ENCODE data around the gene STYX. TPM values are rescaled to one million over a fixed set of nuclear protein-coding genes. Genes with fewer than 3 reads are reported as not detected.
A peak's percentile ranks its signal among the peaks of the same experiment; 100 is the strongest.

The STYX gene
- total and polyA plus RNA-seq, 2 of the 8 experiments (the other 6 are each of a cell fraction or from before 2014, with no cell fraction given), result 8.3 to 29.0 TPM

- Histone ChIP-seq H2AFZ (ENCODE audit: low read length) (no peak overlapping the region), H3K79me1 (ENCODE audit: low read depth, low read length) (no peaks in the 10 kb centered on the region), H2BK120ac (replicated peaks; ENCODE audit: low read depth, low read length) (no peak overlapping the region), H4K20me1 (replicated peaks in 1 of 2; ENCODE audit: control insufficient read depth in 1 of 2, insufficient read depth in 2 of 2, low read length in 2 of 2) (no peaks in the 10 kb centered on the region), H3K27ac (ENCODE audit: low read depth, low read length) (no peak overlapping the region), H2BK5ac (ENCODE audit: low read depth, low read length) (no peak overlapping the region), H3K14ac (ENCODE audit: insufficient read length) (no peak overlapping the region), H3K23me2 (ENCODE audit: low read depth, low read length) (no peaks in the 10 kb centered on the region), H3K4me3 (ENCODE audit: extremely low read depth in 1 of 4, insufficient read depth in 2 of 4, low read depth in 3 of 4, low read length in 4 of 4) (no peak overlapping the region), H3K4me2 (ENCODE audit: insufficient read depth in 1 of 2, low read depth in 2 of 2, low read length in 2 of 2) (no peak overlapping the region), H3K79me2 (ENCODE audit: control insufficient read depth in 1 of 2, insufficient read depth in 2 of 2, low read length in 2 of 2) (no peaks in the 10 kb centered on the region), H4K8ac (ENCODE audit: extremely low read depth, insufficient read depth, low read length) (no peak overlapping the region), H3K9ac (replicated peaks in 1 of 4; ENCODE audit: extremely low read depth in 1 of 4, low read depth in 3 of 4, low read length in 3 of 4) (no peak overlapping the region), H3K36me3 (ENCODE audit: control insufficient read depth in 2 of 4, insufficient read depth in 4 of 4, low read length in 3 of 4) (peaks cover 0 to 40% (median 10%) of the 10 kb centered on the region in 4 experiments; a peak in 6 of 8 replicates), H3K56ac (replicated peaks; ENCODE audit: insufficient read length, low read depth, low read length) (no peak overlapping the region), H3K18ac (ENCODE audit: extremely low read depth, low read length) (no peak overlapping the region), H2BK12ac (ENCODE audit: low read depth, low read length) (no peak overlapping the region), H2BK15ac (ENCODE audit: low read length) (no peak overlapping the region), H3K23ac (ENCODE audit: insufficient read length) (no peak overlapping the region), H4K5ac (ENCODE audit: insufficient read length, low read depth, low read length) (no peak overlapping the region), H3K4ac (replicated peaks; ENCODE audit: insufficient read length, low read depth, low read length) (no peak overlapping the region), H4K91ac (replicated peaks; ENCODE audit: insufficient read length, low read length) (no peak overlapping the region), H2AK5ac (ENCODE audit: low read depth, low read length) (no peak overlapping the region), H2BK20ac (ENCODE audit: low read length) (no peak overlapping the region), H3K27me3 (replicated peaks in 1 of 4; ENCODE audit: control insufficient read depth in 3 of 4, extremely low read depth in 1 of 4, insufficient read depth in 3 of 4, low read length in 3 of 4) (no peaks in the 10 kb centered on the region), H3K4me1 (replicated peaks in 1 of 4; ENCODE audit: control insufficient read depth in 3 of 4, insufficient read depth in 4 of 4, low read length in 3 of 4) (no peaks in the 10 kb centered on the region), H3K9me3 (ENCODE audit: insufficient read depth in 2 of 2, low read depth in 1 of 2, low read length in 1 of 2) (no peaks in the 10 kb centered on the region)
- 94% methylated on average over 5 of the region's 5 CpGs; no CpG with 5 or more reads in 1 of the 2 experiments for WGBS, 2 experiments (ENCODE audit: extremely low coverage in 1 of 2, insufficient coverage in 1 of 2, insufficient read length in 1 of 2, insufficient replicate concordance in 2 of 2, low coverage in 1 of 2, low lambda C conversion rate in 2 of 2, missing lambda C conversion rate in 1 of 2)
- ChIA-PET POLR2A (ENCODE audit: partially characterized antibody) (no interaction called here), CTCF (ENCODE audit: partially characterized antibody) (interaction anchor here (0.8 kb wide), 1 partner anchor 95 kb away, joined by 3 read pairs; no protein-coding TSS in a partner anchor)
- FAIRE-seq, result peak; percentile 62
- DNase-seq (ENCODE audit: low read depth in 1 of 2, low spot score in 2 of 2), result no peak
- TF ChIP-seq SAP30 (IDR thresholded peaks at IDR 0.05; ENCODE audit: insufficient read depth, insufficient replicate concordance, low read length), result no peak
- no peak for TF ChIP-seq CBX5 (IDR thresholded peaks at IDR 0.05; ENCODE audit: low read depth, low read length)
- no peak for TF ChIP-seq POLR2A (IDR thresholded peaks at IDR 0.05; ENCODE audit: control extremely low read depth in 1 of 2, low read depth in 2 of 2, low read length in 2 of 2)
- no peak for TF ChIP-seq ATF2 (IDR thresholded peaks at IDR 0.05; ENCODE audit: low read length)
- TF ChIP-seq SUZ12 (IDR thresholded peaks at IDR 0.05; ENCODE audit: low read length), result no peak
- no peak for TF ChIP-seq BCL11A (IDR thresholded peaks at IDR 0.05; ENCODE audit: low read depth in 2 of 2, low read length in 2 of 2)
- no peak for TF ChIP-seq MAX (IDR thresholded peaks at IDR 0.05)
- no peak for TF ChIP-seq HDAC6 (IDR thresholded peaks at IDR 0.05; ENCODE audit: low read depth, low read length)
- no peak for TF ChIP-seq FOSL1 (IDR thresholded peaks at IDR 0.05; ENCODE audit: insufficient read depth, low read depth, low read length)
- no peak for TF ChIP-seq TAF1 (IDR thresholded peaks at IDR 0.05; ENCODE audit: low read depth, low read length)
- no peak for TF ChIP-seq CHD1 (IDR thresholded peaks at IDR 0.05; ENCODE audit: low read depth, low read length)
- no peak for TF ChIP-seq ASH2L (IDR thresholded peaks at IDR 0.05; ENCODE audit: low read length)
These were observed 25.8 kb downstream of the STYX start for GRCh38 chr14:52755607-52756316.

All from H1 (cell line).